Testis (tissue), 3 donors: ENCODE measurements around the gene SBNO2. TPM values are rescaled to one million over a fixed set of nuclear protein-coding genes. Genes with fewer than 3 reads are reported as not detected.
A peak's percentile ranks its signal among the peaks of the same experiment; 100 is the strongest.

ENCODE experiments used
- DNase-seq: peaks from one replicate; pipeline ENCODE4 v3.0.0-alpha.2; 2019
- H3K27ac ChIP-seq, 2 donors: fragments of 200-600 bp; sonication (generic); one replicate each; pipeline ENCODE4 v1.5.1; 2019
- H3K27me3 ChIP-seq: fragments of 200-600 bp; sonication (generic); one replicate; pipeline ENCODE4 v1.5.1; 2019
- H3K36me3 ChIP-seq: fragments of 200-600 bp; sonication (generic); one replicate; pipeline ENCODE4 v1.5.1; 2017; ENCODE audit warnings: low read depth; ENCODE audit errors: missing control alignments
- H3K4me1 ChIP-seq: fragments of 200-600 bp; sonication (generic); one replicate; pipeline ENCODE4 v1.5.1; 2019
- H3K4me3 ChIP-seq, 2 donors: fragments of 200-600 bp; sonication (generic); one replicate each; pipeline ENCODE4 v1.5.1; 2017 to 2019
- H3K9me3 ChIP-seq: fragments of 200-600 bp; sonication (generic); one replicate; pipeline ENCODE4 v1.5.1; 2017
- POLR2A ChIP-seq: fragments of 450-650 bp; IDR thresholded peaks from one replicate; pipeline ENCODE4 v1.6.1; 2017; ENCODE audit warnings: antibody characterized with exemption, mild to moderate bottlenecking, moderate library complexity
- WGBS, 2 donors: methylation state at CpG; one replicate each; pipeline ENCODE4 v1.1.5; 2018; 5-methylcytosine and 5-hydroxymethylcytosine counted together
- intact Hi-C: fragments of 100-400 bp; cut with DNase I; formaldehyde crosslinking; loops from one replicate; pipeline ENCODE4 v1.15.1; 2023; ENCODE audit warnings: low total_unique reads
- polyA plus RNA-seq: library from polyadenylated mRNA; stranded (reverse); fragments of 350-450 nt; fragmentation: Illumina TruSeq; extraction: RNeasy Lipid Tissue Mini Kit (QIAGEN cat#74804); gene quantifications from one replicate; pipeline ENCODE4 v1.2.3, GENCODE V29; 2014; ENCODE audit warnings: low read depth, low replicate concordance; ENCODE audit not compliant: insufficient read depth
- total RNA-seq, 2 donors: library from RNA; depleted of rRNA; stranded (reverse); fragments of >200 nt; gene quantifications; one replicate each; pipeline ENCODE4 v1.2.3, GENCODE V29; 2016
- TF ChIP-seq, protein P1 (sequence below), 3 experiments: fragments of 450-650 bp in 2 of 3; fragments of 200-600 bp in 1 of 3; sonication (generic) in 1 of 3; IDR thresholded peaks; one replicate each; pipeline ENCODE4 v1.5.1; 2016 to 2019; ENCODE audit warnings: antibody characterized with exemption in 3 of 3, mild to moderate bottlenecking in 2 of 3, moderate library complexity in 1 of 3

The SBNO2 gene
- total and polyA plus RNA-seq, 3 donors from 2014 or later = 34.3 to 65.0 (median 58.9) TPM

DNA sequence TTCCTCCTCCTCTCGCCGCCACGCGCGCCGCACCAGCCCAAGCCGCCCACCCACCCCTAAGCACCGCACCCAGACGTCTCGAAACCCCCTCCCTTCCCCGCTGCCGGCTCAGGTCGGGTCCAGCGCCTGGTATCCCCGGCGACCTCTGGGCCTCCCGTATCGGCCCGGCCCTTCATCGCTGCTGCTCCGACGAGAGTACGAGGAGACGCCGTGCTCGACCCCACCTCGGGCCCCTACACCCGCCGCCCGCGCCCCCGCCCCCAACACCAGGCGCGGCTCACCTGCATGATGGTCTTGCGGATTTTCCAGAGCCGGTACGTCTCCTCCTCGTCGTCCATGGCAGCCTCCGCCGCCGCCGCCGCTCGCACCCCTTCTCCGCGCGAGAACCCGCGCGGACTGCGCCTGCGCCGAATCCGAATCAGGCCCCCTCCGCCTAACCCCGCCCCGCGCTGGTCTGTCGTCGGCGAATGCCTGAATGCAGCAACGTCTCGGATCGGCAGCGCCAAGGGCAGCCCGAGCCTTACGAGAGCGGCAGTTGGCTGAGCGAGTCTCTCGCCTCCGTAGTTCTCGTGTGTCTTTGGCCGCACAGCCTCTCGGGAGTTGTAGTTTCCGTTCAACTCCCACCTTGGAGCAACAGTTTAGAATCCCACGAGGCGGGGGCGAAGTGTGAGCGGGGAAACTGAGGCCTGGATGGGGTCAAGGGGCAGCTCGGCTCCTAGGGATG is 78.9 kb downstream of the SBNO2 start, which contains the start of gene POLR2E:
POLR2E (minus strand) TSS at position 398 of the 724 bp plus-strand sequence; CDS start at position 338, 60 bp downstream.
- Histone ChIP-seq H3K27me3 (no peaks in the 10 kb centered on the region), H3K9me3 (no peaks in the 10 kb centered on the region), H3K27ac (peak within 1 kb of the TSS; percentile 63 to 78), H3K4me1 (peaks cover 23% of the 10 kb centered on the region), H3K36me3 (no peaks in the 10 kb centered on the region), H3K4me3 (peak within 1 kb of the TSS; percentile 87 to 92)
- TF ChIP-seq, protein P1, sequence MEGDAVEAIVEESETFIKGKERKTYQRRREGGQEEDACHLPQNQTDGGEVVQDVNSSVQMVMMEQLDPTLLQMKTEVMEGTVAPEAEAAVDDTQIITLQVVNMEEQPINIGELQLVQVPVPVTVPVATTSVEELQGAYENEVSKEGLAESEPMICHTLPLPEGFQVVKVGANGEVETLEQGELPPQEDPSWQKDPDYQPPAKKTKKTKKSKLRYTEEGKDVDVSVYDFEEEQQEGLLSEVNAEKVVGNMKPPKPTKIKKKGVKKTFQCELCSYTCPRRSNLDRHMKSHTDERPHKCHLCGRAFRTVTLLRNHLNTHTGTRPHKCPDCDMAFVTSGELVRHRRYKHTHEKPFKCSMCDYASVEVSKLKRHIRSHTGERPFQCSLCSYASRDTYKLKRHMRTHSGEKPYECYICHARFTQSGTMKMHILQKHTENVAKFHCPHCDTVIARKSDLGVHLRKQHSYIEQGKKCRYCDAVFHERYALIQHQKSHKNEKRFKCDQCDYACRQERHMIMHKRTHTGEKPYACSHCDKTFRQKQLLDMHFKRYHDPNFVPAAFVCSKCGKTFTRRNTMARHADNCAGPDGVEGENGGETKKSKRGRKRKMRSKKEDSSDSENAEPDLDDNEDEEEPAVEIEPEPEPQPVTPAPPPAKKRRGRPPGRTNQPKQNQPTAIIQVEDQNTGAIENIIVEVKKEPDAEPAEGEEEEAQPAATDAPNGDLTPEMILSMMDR (IDR thresholded peaks at IDR 0.05) = no peak
- no peak for TF ChIP-seq POLR2A
- 0% methylated on average over 5 to 76 of the region's 81 CpGs for WGBS, 2 donors
- intact Hi-C loops = no loop called here
- DNase-seq = peak; percentile 99

DNA sequence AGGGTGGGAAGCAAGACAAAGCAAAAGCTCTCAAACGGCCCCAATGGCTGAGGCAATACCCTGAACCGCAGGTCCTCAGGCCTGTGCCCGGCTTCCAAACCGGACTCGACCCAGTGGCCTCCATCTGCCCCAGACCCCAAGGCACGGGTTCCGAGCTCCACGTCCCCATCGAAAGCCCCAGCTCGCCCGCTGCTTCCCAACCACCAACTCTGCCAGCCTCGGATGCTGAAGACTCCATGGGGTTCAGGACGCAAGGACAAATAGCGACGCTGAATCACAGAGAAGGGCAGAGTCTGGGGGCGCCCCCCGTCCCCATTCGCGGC is 79.5 kb downstream of the SBNO2 start:
- intact Hi-C loops = no loop called here
- no peak for DNase-seq
- H3K4me3 ChIP-seq = peak overlapping the region; percentile 87 to 92
- 0 to 1% methylated on average over 18 to 19 of the region's 19 CpGs for WGBS, 2 donors
- H3K9me3 ChIP-seq = no peaks in the 10 kb centered on the region
- H3K36me3 ChIP-seq = no peaks in the 10 kb centered on the region
- TF ChIP-seq, protein P1 (IDR thresholded peaks at IDR 0.05) = no peak
- TF ChIP-seq POLR2A = no peak
- no peaks in the 10 kb centered on the region for H3K27me3 ChIP-seq
- peak overlapping the region in 1 of 2 donors; percentile 63 for H3K27ac ChIP-seq
- peaks cover 23% of the 10 kb centered on the region for H3K4me1 ChIP-seq

DNA sequence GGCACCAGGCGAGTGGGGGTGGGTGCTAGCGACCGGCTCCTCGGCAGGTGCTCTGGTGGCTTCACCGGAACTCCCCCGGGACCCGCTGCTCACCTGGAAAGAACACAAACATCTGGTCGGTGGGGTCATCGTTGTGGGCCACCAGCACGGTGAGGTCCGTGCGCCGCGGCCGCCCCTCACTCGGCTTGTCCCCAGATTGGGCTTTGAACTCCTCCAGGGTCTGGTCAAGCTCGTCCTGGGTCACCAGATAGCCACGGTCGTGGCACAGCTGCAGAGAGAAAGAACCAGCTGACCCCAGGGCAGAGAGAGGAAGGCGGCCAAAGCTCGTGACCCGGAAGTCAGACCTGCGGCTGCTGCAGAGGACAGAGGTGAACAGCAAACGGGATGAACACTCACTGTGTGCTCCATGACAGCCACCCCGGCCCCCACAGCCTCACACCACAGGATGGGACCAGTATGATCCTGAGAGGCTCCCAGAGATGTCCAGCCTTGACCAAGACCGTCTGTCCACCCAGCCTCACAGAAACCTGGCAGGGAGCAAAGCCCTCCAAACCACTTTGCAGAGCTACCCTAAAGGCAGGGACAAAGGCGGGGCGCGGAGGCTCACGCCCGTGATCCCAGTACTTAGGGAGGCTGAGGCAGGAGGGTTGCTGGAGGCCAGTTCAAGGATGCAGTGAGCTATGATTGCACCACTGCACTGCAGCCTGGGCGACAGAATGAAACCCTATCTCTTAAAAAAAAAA is 80.1 kb downstream of the SBNO2 start:
- intact Hi-C loops = no loop called here
- Histone ChIP-seq H3K27ac (no peak overlapping the region), H3K27me3 (no peaks in the 10 kb centered on the region), H3K9me3 (no peaks in the 10 kb centered on the region), H3K4me3 (peak overlapping the region; percentile 87 to 92), H3K36me3 (no peaks in the 10 kb centered on the region), H3K4me1 (peaks cover 19% of the 10 kb centered on the region)
- TF ChIP-seq, protein P1 (IDR thresholded peaks at IDR 0.05) = no peak
- no peak for TF ChIP-seq POLR2A
- 36 to 58% methylated on average over 22 to 32 of the region's 32 CpGs for WGBS, 2 donors
- no peak for DNase-seq

DNA sequence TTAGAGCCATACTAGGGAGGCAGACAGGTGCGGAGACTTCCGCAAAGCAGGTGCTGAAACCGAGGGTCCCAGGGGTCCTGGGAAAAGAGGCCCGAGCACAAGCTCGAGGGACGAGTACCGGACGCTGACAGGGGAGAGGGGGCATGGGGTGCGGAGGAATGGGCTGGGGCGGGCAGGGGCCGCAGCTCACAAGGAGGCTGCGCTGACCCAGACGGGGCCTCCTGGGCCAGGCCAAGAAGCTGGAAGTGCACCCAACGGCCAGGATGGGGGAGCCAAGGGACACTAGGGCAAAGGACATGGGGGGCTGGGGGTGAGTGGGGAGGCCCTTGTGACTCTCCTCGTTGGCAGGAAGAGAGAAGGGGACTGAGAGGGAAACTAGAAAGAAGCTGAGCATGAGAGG is 80.7 kb downstream of the SBNO2 start:
- H3K36me3 ChIP-seq = no peaks in the 10 kb centered on the region
- intact Hi-C loops = no loop called here
- no peaks in the 10 kb centered on the region for H3K27me3 ChIP-seq
- WGBS, 2 donors = 77 to 89% methylated on average over 15 of the region's 15 CpGs
- no peak overlapping the region for H3K27ac ChIP-seq
- no peak for TF ChIP-seq POLR2A
- TF ChIP-seq, protein P1 (IDR thresholded peaks at IDR 0.05) = no peak
- peaks cover 12% of the 10 kb centered on the region for H3K4me1 ChIP-seq
- DNase-seq = no peak
- no peaks in the 10 kb centered on the region for H3K9me3 ChIP-seq
- no peak overlapping the region for H3K4me3 ChIP-seq
